ENCODE data around the gene ELANE.
"Not testable (repeated sequence)": the region's sequence is repeated elsewhere in the genome, so short reads cannot be mapped to it uniquely, and the experiment has no call there.

The ELANE gene

DNA sequence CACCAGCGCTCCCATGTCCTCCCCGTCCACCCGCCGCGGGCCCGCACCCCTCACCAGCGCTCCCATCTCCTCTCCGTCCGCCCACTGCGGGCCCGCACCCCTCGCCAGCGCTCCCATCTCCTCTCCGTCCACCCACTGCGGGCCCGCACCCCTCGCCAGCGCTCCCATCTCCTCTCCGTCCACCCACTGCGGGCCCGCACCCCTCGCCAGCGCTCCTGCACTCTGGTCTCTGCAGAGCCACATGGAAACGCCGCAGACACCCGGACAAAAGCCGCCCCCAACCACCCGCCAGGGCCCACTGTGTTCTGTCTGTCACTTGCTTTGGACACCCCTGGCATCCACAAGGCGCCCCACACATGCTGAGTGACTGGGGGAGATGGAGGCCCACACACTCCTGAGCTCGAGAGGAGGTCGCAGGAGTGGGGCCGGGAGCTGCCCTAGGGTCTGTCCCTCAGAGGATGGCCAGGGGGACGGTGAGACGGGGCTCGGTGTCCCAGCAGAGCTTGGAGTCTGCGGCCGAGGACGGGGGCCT is 14.7 kb downstream of the ELANE start:
- no peak for DNase-seq

DNA sequence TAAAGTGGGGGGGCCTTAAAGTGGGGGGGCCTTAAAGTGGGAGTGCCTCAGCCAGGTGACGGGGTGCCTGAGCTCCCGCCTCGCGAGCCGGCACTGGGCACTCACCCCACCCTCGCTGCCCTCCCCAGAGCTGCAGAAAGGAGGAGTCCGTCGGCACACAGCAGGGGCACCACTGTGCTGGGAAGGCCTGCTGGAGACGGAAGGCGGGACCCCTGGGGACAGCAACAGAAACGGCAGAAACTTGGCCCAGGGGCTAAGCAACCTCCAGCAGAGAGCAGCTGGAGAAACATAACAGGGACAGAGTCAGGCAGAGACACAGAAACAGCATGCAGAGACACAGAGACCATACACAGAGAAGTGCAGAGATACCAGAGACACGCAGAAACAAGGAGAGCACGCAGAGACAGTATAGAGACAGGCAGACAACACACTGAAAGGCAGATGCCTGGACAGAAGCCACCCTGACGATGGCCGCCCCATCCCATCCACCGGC is 15.2 kb downstream of the ELANE start:
- no peak for DNase-seq

DNA sequence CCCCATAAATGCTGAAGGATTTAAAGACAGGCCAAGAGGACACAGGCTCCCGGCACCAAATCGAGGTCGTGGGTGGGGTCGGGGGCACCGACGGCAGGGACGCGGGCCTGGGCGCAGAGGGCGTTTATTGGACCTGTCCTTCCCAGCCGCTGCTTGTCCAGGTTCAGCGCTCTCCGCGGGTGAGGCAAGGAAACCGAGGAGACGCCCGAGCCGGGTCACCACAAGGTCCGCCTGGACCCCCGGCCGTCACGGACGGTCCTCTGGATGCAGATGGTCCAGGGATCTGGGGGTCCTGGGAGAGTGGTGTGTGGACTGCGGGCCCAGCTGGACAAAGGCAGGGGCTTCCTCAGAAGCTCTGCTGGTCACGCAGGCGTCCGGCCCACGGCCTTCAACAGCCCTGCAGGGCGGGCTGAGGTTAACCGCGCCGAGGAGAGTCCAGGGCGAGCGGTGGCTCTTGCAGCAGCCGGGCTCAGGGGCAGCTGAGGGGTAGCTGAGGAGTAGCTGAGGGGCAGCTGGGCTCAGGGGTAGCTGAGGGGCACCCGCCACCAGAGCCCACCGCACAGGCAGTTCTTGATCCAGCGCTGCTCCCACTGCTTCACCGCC is 15.9 kb downstream of the ELANE start:
- DNase-seq: no peak

DNA sequence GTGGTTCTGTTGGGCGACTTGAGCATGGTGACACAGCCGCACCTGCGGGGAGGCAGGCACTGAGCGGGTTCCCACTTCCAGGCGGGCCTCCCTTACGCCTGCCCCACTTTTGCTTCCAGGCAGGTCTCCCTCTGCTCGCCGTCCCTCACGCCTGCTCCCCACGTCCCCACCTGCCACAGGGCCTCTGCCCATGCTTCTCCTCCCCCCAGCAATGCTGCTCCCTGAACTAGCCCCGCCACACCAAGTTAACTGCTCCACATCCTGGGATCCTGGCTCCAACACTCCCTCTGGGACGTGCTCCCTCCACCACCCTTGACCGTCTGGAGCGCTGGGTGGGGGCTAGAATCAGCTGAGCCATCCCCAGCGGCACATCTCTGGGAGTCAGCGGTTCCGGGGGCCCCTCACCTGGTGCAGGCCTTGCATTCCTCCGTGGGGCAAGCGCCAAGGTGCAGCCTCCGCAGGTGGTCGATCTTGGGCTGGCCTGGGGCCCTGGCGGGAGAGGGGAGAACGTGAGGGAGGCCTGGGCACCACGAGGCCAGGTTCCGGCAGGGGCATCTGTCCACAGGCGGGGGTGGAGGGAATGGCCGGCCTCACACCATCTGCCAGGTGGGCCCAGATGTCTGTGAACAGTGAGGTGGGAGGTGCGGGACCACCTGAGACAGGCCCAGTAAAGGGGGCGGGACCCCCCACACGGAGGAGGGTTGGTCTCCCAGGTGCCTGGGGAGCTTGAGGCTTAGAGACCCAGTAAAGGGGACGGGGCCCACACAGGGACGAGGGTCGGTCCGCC is 16.5 kb downstream of the ELANE start:
- no peak for DNase-seq

DNA sequence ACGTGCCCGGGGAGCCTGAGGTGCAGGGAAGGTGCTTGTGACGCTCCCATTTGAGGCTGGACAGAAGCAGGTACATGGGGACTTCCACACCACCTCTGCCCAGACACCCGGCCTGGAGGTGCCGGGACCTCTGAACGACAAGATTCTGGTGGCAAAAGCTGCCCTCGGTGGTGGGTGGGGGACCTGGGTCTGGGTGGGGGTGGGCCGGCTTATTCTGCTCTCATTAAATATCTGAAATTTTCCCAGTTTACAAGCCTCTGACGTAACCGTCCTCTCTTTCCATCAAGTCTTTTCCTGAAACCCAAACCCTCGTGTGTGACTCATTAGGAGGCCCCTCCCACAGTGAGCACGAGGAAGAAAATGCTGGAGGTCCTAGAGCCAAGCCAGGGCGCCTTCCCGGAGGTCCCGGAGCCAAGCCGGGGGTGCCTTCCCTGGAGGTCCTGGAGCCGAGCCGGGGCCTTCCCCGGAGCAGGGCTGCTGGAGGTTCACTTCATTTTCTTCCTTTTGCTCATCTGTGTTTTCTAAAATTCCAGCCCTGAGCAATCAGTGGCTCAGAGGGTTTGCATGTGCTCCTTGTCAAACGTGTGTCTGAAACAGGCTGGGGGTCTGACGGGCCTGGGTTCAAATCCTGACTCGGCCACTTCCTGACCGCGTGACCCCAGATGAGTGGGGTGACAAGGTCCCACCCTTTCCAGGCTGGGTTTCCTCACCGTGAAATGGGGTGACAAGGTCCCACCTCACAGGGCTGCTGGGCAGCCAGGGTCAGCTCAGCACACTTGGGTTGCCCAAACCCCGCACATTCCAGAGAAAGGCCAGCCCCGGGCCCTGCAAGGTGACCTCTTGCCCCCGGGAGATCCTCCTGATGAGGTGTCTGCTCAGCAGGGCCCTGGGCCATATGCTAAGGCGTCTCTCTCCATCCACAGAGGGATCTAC is 17.4 kb downstream of the ELANE start:
- DNase-seq: no peak

DNA sequence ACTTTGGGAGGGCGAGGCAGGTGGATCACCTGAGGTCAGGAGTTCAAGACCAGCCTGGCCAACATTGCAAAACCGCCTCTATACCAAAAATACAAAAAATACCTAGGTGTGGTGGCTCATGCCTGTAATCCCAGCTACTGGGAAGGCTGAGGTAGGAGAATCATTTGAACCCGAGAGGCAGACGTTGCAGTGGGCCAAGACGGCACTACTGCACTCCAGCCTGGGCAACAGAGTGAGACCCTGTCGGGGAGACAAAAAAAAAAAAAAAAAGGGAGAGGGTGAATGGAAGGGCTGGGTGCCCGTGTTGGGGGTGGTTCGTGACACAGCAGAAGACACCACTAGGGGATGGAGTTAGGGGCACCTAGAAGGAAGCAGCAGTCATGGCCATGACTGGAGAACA is 18.2 kb downstream of the ELANE start:
- DNase-seq: no peak

DNA sequence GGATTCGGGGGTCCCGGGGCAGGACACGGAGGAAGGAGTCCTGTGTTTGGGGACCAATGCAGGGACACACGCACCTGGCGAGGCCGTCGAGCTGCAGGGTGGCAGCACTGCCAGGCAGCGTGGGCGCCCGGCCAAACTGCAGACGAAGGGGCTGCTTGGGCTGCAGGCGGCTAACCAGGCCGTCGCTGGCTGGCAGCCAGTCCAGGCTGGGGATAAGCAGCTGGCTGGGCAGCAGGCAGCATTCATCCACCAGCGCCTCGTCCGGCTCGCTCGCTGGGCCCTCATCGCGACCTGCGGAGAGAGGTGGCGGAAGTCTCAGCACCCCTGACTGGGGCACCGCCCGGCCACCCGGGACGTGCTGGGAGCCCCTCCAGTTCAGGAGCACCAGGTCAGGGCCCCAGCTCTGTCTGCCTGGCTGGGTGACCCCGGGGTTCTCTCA is 18.9 kb downstream of the ELANE start:
- DNase-seq: no peak

DNA sequence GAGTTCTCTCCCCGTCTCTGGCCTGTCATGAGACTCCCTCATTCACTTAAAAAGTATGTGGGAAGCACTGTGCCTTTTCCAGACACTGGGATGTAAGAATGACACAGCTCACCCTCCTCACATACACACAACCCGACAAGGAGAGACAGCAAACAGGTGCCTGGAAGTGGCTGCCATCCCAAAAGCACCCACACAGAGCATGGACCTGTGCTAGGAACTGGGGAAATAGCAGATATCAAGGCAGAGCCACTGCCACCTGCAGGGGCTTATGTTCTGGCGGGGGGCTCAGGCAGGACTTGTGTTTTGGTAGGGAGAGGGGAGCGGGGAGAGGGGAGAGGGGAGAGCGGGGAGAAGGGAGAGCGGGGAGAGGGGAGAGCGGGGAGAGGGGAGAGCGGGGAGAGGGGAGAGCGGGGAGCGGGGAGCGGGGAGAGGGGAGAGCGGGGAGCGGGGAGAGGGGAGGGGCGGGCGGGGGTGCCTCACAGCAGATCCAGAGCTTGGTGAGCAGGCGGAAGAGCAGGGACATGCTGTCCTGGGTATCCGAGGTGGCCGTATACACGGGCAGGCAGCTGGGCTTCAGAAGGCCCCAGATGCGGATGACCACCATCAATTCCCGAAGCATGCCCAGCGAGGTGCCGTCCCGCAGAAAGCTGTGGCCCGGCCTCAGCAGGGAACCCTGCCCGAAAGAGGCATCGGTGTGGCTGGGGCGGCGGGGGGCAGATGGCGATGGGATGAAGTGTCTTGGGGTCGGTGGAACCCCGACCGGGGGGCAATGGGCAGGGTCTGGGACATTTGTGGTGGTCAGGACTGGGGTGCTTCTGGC is 19.6 kb downstream of the ELANE start:
- no peak for DNase-seq

DNA sequence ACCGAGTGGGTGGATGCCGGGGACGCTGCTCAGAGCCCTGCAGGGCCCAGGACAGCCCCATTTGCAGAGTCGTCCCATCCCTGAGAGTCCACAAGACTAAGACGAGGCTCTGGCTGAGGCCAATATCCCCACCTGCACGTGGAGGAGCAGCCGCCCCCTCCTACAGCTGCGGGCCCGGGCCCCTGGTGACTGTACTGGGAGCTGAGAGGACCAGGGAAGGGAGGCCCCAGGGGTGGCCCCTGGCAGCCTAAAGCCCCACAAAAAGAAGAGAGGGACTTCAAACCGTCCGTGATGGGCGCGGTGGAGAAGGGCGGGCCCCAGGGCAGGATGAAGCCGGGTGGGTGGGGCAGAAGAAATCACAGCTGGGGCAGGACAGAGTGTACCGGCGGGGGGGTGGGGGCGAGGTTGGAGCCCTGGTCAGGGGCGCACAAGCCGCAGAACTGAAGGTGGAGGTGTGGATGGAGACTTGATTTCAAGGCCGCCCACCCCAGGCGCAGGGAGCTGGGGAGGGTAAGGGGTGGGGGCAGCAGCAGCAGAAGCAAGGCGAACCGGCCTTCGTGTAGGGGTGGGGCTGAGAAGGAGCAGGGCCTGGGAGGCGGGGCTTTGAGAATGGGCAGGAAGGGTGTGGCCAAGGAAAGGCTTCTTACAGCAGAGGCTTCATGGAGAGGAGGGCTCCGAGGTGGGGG is 20.3 kb downstream of the ELANE start:
- no peak for DNase-seq

DNA sequence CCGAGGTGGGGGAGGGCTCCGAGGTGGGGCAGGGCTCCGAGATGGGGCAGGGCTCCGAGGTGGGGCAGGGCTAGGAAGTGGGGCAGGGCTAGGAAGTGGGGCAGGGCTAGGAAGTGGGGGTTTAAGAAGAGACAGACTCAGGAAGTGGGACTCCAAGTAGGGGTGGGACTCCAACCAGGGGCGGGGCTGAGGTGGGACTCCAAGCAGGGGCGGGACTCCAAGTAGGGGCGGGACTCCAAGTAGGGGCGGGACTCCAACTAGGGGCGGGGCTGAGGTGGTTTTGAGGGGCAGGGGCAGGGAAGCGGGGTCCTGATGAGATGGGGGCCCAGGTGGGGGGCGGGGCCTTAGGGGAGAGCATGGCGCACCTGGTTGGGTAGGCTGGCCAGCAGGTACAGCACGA is 21.0 kb downstream of the ELANE start:
- DNase-seq: no peak

DNA sequence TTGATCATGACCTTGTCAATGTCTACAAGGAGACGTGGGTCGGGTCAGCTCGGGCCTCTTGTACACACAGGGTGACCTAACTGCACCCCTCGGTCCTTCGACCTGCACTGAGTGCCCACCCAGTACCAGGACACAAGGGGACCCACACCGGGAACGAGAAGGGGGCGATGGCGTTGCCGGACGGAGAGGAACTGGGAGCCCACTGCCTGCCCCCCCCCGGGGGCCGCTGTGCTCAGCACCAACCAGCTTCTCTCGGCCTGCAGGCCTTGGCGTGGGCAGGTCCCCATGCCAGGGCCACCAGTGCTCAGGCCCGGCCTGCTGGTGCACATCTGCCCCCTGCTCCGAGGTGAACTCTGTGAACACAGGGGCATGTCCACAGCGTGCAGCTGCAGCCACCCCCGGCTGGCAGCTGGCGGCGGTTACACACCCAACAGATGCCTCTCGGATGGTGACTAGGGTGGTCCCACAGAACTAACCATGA is 21.5 kb downstream of the ELANE start:
- DNase-seq: no peak

DNA sequence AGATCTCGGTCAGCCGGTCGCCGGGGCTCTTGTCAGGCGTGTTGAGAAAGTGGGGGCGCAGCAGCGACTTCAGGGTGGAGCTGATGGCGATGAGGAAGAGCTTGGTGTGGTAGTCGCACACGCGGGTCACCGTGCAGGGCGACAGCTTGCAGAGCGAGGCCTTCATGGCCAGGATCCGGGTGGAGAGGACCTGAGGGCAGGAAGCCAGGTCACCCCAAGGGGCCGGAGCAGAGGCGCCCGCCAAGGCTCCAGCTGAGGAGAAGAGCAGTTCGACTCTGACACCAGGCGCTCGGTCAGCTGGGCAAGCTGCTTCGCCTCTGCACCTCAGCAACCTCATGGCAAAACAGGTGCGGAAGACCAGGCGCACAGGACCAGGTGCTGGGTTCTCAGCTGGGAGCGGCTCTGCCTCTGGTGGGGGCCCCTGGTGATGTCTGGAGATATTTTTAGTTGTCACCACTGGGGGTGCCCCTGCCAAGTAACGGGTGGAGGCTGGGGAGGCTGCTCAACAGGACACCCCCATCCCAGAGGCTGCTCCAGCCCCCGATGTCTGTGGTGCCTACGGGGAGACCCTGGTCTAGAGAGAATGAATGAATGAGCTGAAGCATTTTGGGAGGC is 23.3 kb downstream of the ELANE start:
- no peak for DNase-seq

DNA sequence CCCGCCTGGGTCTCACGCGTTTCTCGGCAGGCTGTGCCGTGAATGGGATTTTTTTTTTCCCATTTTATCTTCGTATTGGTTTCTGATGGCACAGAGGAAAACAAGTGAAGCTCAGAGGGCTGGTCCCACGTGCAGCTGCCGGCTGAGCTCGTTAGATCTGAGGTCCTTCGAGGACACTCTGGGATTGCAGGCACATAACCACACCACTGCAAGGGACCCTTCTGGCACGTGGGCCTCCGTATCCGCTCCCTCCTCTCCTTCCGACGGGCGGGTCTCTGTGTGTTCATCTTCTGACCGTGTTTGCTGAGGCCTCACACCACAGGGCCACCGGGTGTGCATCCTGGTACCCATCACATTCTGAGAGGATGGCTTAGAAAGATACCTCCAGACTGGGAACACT is 24.0 kb downstream of the ELANE start:
- DNase-seq: no peak

DNA sequence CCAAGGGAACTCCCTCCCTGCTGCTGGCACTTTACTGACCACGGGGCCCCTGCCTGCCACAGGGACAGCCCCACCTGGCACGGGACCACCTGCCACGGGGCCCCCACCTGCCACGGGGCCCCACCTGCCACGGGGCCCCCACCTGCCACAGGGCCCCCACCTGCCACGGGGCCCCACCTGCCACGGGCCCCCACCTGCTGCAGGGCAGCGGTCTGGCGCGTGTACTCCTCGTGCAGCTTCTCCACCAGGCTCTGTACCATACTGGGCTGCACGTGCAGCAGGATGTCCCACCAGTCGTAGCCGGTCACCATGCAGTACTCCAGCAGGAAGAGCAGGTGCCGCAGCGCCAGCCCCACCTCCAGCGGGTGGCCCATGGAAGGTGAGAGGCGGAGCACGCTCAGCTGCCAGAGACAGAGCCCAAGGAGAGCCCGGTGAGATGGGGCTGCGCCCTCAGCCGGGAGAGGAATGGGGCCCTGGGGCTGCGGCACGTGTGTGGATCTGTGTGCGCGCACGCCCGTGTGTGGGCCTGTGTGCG is 24.7 kb downstream of the ELANE start:
- DNase-seq: no peak

DNA sequence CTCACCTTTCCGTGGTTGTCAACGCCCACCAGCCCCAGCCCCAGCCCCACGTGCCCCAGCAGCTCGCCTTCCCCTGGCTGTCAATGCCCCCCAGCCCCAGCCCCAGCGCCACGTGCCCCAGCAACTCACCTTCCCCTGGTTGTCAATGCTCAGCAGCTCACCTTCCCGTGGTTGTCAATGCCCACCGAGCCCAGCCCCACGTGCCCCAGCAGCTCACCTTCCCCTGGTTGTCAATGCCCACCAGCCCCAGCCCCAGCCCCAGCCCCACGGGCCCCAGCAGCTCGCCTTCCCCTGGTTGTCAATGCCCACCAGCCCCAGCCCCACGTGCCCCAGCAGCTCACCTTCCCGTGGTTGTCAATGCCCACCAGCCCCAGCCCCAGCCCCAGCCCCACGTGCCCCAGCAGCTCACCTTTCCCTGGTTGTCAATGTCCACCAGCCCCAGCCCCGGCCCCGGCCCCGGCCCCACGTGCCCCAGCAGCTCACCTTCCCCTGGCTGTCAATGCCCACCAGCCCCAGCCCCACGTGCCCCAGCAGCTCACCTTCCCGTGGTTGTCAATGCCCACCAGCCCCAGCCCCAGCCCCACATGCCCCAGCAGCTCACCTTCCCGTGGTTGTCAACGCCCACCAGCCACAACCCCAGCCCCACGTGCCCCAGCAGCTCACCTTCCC is 26.0 kb downstream of the ELANE start:
- not testable (repeated sequence) for DNase-seq

DNA sequence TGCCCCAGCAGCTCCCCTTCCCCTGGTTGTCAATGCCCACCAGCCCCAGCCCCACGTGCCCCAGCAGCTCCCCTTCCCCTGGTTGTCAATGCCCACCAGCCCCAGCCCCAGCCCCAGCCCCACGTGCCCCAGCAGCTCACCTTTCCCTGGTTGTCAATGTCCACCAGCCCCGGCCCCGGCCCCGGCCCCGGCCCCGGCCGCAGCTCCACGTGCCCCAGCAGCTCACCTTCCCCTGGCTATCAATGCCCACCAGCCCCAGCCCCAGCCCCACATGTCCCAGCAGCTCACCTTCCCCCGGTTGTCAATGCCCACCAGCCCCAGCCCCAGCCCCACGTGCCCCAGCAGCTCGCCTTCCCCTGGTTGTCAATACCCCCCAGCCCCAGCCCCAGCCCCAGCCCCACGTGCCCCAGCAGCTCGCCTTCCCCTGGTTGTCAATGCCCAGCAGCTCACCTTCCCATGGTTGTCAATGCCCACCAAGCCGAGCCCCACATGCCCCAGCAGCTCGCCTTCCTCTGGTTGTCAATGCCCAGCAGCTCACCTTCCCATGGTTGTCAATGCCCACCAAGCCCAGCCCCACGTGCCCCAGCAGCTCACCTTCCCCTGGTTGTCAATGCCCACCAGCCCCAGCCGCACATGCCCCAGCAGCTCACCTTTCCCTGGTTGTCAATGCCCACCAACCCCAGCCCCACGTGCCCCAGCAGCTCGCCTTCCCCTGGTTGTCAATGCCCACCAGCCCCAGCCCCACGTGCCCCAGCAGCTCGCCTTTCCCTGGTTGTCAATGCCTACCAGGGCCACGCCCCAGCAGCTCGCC is 26.9 kb downstream of the ELANE start:
- DNase-seq: not testable (repeated sequence)

DNA sequence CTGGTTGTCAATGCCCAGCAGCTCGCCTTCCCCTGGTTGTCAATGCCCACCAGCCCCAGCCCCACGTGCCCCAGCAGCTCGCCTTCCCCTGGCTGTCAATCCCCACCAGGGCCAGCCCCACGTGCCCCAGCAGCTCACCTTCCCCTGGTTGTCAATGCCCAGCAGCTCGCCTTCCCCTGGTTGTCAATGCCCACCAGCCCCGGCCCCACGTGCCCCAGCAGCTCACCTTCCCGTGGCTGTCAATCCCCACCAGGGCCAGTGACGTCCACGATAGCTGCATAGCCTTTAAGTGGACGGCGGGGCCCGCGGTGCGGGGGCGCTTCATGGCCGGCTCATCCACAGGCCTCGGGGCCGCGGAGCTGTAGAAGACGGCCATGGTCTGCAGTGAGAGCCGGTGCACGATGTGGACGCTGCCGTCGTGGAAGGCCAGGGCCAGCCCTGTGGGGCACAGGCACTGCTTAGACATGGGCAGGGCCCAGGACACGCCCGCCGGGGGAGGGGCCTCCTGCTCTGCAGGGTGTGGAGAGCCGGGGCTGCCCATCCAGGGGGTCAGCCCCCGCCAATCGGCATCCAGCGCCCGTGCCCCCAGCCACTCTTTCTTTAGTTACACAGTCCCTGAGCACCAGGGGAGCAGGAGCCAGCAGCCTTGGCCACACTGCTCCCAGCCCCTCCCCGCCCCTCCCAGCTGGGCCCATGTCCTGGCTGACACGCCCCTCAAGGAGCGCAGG is 27.8 kb downstream of the ELANE start:
- DNase-seq: no peak

DNA sequence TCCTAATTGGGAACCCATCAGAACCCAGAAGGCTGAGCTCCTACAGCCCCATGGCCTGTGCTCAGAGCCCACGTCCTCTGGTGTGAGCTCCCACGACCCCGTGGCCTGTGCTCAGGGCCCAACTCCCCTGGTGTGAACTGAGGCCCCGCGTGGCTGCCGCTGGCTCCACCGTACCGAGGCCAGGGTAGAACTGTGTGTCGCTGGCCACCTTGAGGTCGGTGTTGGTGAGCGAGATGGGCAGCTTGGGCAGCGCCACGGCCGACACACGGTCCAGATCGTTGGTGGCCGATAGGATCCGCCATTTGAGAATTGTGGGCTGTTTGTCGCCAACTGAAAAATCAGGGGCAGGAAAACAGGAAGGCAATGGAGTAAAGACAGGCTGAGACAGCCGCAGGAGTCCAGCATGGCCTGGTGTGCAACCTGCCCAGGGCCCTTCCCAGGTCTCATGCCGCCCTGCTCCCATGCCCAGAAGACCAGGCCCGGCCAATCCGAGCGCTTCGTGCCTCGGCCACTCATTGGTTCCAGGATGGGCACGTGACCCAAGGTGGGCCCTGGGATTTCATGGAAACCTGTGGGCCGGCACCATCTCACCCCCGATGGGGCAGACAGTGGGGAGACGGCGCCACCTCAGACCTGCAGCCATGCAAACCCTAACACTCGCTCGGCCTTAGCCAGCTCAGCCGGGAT is 29.4 kb downstream of the ELANE start:
- DNase-seq: no peak
